RPMI8226 (cell line): ENCODE data around the gene P2RX1.
A peak's percentile ranks its signal among the peaks of the same experiment; 100 is the strongest.

Experiments
- DNase-seq: peaks from one replicate; pipeline ENCODE4 v3.0.0-alpha.2; 2015

P2RX1 gene

GRCh38 chr17:3903051-3903825, 13.0 kb downstream of the P2RX1 start:
- no peak for DNase-seq

- DNase-seq = no peak
Measured at GRCh38 chr17:3900646-3901045, 15.6 kb downstream of the P2RX1 start.

GRCh38 chr17:3897731-3898130, 18.5 kb downstream of the P2RX1 start:
- no peak for DNase-seq

- DNase-seq = no peak
Measured at GRCh38 chr17:3896968-3897235, 19.4 kb downstream of the P2RX1 start.

- no peak for DNase-seq
Measured at GRCh38 chr17:3896108-3896967, 19.9 kb downstream of the P2RX1 start.

GRCh38 chr17:3895354-3895753, 20.9 kb downstream of the P2RX1 start:
- no peak for DNase-seq

GRCh38 chr17:3894911-3895343, 21.3 kb downstream of the P2RX1 start:
- DNase-seq = no peak

GRCh38 chr17:3894188-3894587, 22.1 kb downstream of the P2RX1 start:
- DNase-seq = no peak

GRCh38 chr17:3893720-3894116, 22.5 kb downstream of the P2RX1 start:
- DNase-seq = no peak

- peak; percentile 91 for DNase-seq
Measured at GRCh38 chr17:3893003-3893719, 23.1 kb downstream of the P2RX1 start, which contains the start of gene CAMKK1. Gene CAMKK1 (minus strand): TSS chr17:3893053. CDS start chr17:3885687, 7,366 bp downstream.

GRCh38 chr17:3892095-3892998, 23.9 kb downstream of the P2RX1 start:
- DNase-seq = peak; percentile 38

GRCh38 chr17:3891626-3892094, 24.6 kb downstream of the P2RX1 start:
- DNase-seq = no peak

GRCh38 chr17:3890878-3891219, 25.4 kb downstream of the P2RX1 start:
- DNase-seq = no peak

GRCh38 chr17:3890082-3890877, 26.0 kb downstream of the P2RX1 start:
- DNase-seq = no peak

GRCh38 chr17:3889325-3890012, 26.8 kb downstream of the P2RX1 start:
- DNase-seq = no peak

GRCh38 chr17:3888343-3889171, 27.7 kb downstream of the P2RX1 start:
- no peak for DNase-seq

- DNase-seq = no peak
Measured at GRCh38 chr17:3887804-3888203, 28.5 kb downstream of the P2RX1 start.

- DNase-seq = no peak
Measured at GRCh38 chr17:3887394-3887793, 28.9 kb downstream of the P2RX1 start.

- DNase-seq = no peak
Measured at GRCh38 chr17:3886776-3887175, 29.5 kb downstream of the P2RX1 start.

GRCh38 chr17:3885970-3886369, 30.3 kb downstream of the P2RX1 start:
- no peak for DNase-seq
